ENCODE results near the gene KRI1.
A peak's percentile ranks its signal among the peaks of the same experiment; 100 is the strongest.

KRI1 gene

GRCh38 chr19:10518444-10519361, 47.1 kb downstream of the KRI1 start:
- DNase-seq (ENCODE audit: low spot score) = no peak

GRCh38 chr19:10517760-10518443, 47.9 kb downstream of the KRI1 start:
- DNase-seq (ENCODE audit: low spot score) = peak; percentile 79

GRCh38 chr19:10517361-10517759, 48.5 kb downstream of the KRI1 start, which contains the start of gene S1PR5:
TSS of gene S1PR5 (minus strand) at chr19:10517447. CDS start at chr19:10515011, 2,436 bp downstream.
- peak; percentile 78 for DNase-seq (ENCODE audit: low spot score)

GRCh38 chr19:10516671-10517286, 49.0 kb downstream of the KRI1 start:
- no peak for DNase-seq (ENCODE audit: low spot score)

GRCh38 chr19:10516064-10516385, 49.8 kb downstream of the KRI1 start:
- no peak for DNase-seq (ENCODE audit: low spot score)

GRCh38 chr19:10514211-10515145, 51.3 kb downstream of the KRI1 start:
- DNase-seq (ENCODE audit: low spot score) = no peak

- no peak for DNase-seq (ENCODE audit: low spot score)
Measured at GRCh38 chr19:10513223-10513622, 52.6 kb downstream of the KRI1 start.

- peak; percentile 74 for DNase-seq (ENCODE audit: low spot score)
Measured at GRCh38 chr19:10510301-10510802, 55.5 kb downstream of the KRI1 start.

- peak; percentile 5 for DNase-seq (ENCODE audit: low spot score)
Measured at GRCh38 chr19:10508707-10509106, 57.1 kb downstream of the KRI1 start.

- DNase-seq (ENCODE audit: low spot score) = no peak
Measured at GRCh38 chr19:10508036-10508435, 57.8 kb downstream of the KRI1 start.

GRCh38 chr19:10505583-10506229, 60.1 kb downstream of the KRI1 start:
- peak; percentile 80 for DNase-seq (ENCODE audit: low spot score)

Measured in HuH-7.5 (cell line).